RWPE1 (cell line): Measurements from ENCODE around the gene MRPS2.

ENCODE experiments used
- CTCF ChIA-PET: fragments of 350-600 bp; sonication (Branson Sonifier 250); formaldehyde crosslinking; extraction: SDS; loops from one replicate; lab custom pipeline; 2021; lab: Yijun Ruan, JAX
- POLR2A ChIA-PET: fragments of 400-600 bp; formaldehyde crosslinking; extraction: SDS; loops from one replicate; lab custom pipeline; 2020; ENCODE audit warnings: antibody characterized with exemption; ENCODE audit not compliant: low non-redundant PET; lab: Yijun Ruan, JAX
- DNase-seq: peaks from one replicate; pipeline ENCODE4 v3.0.0; 2012; ENCODE audit warnings: low spot score
- H3K27ac ChIP-seq: fragments of 450-650 bp; 2 replicates; pipeline ENCODE4 v1.5.1; 2017
- CTCF ChIP-seq: fragments of 450-650 bp; conservative IDR thresholded peaks from 2 replicates; pipeline ENCODE4 v1.5.1; 2017; ENCODE audit warnings: low read depth, mild to moderate bottlenecking

MRPS2 gene

GRCh38 chr9:135514342-135515082 is 14.0 kb downstream of the MRPS2 start:
- H3K27ac ChIP-seq = no peak overlapping the region
- no peak for TF ChIP-seq CTCF
- POLR2A ChIA-PET = no interaction called here
- DNase-seq = no peak
- CTCF ChIA-PET = interaction anchor here (0.6 to 1.7 kb wide), 2 partner anchors 10 to 98 kb away, joined by 3 to 11 read pairs; no protein-coding TSS in a partner anchor

- H3K27ac ChIP-seq = no peak overlapping the region
- ChIA-PET POLR2A (no interaction called here), CTCF (interaction anchor here (0.6 to 1.7 kb wide), 4 partner anchors 11 to 219 kb away, joined by 3 to 11 read pairs (median 4); no protein-coding TSS in a partner anchor)
- no peak for TF ChIP-seq CTCF
- DNase-seq = no peak
These were observed 14.8 kb downstream of the MRPS2 start for GRCh38 chr9:135515083-135515951.

- DNase-seq = no peak
These were observed 15.8 kb downstream of the MRPS2 start for GRCh38 chr9:135516132-135516860.

GRCh38 chr9:135517407-135517822 is 16.9 kb downstream of the MRPS2 start:
- no peak overlapping the region for H3K27ac ChIP-seq
- ChIA-PET CTCF (interaction anchor here (0.6 to 1.1 kb wide), 3 partner anchors 9 to 162 kb away, joined by 3 to 4 read pairs (median 4); no protein-coding TSS in a partner anchor), POLR2A (no interaction called here)
- no peak for DNase-seq
- no peak for TF ChIP-seq CTCF

More at GRCh38 chr9:135516132-135516860, 15.8 kb downstream of the MRPS2 start:
- no peak for TF ChIP-seq CTCF
- ChIA-PET CTCF (interaction anchor here (0.9 to 1.1 kb wide), 2 partner anchors 8 to 11 kb away, joined by 4 read pairs; no protein-coding TSS in a partner anchor), POLR2A (no interaction called here)
- H3K27ac ChIP-seq = no peak overlapping the region

GRCh38 chr9:135519179-135519971 is 18.9 kb downstream of the MRPS2 start:
- CTCF ChIA-PET = interaction anchor here (0.7 kb wide), 2 partner anchors 10 to 739 kb away, joined by 3 to 4 read pairs; no protein-coding TSS in a partner anchor
- TF ChIP-seq CTCF = no peak
- POLR2A ChIA-PET = no interaction called here

More at GRCh38 chr9:135519179-135519971, 18.9 kb downstream of the MRPS2 start:
- DNase-seq = no peak
- no peak overlapping the region for H3K27ac ChIP-seq
